HG03460 (cell line): ENCODE data around the gene USP36.
"Not testable (repeated sequence)": the region's sequence is repeated elsewhere in the genome, so short reads cannot be mapped to it uniquely, and the experiment has no call there.

Source experiments
- ATAC-seq: cut with Tn5 transposase; IDR thresholded peaks from one replicate; pipeline ENCODE4 v1.9.1; 2021; ENCODE audit not compliant: unreplicated experiment

The USP36 gene

GRCh38 chr17:78873519-78874340, 33.1 kb upstream of the USP36 start:
- ATAC-seq: no peak

DNA sequence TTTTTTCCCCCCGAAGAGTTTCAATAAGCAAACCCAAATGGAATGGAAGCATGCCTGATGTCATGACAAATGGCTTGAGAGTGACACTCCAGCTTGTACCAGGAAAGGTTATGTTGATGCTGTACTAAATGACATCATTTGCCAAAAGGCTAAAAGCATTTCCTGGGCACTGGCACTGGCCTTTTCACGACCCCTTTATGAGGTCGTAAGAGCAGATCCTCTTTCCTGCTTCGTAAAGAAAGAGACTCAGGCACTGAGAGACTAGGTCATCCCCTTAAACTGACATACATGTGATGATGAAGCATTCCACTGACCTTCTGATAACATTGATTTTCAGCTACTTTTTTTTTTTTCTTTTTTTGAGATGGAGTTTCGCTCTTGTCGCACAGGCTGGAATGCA, 31.9 kb upstream of the USP36 start:
- ATAC-seq: no peak

DNA sequence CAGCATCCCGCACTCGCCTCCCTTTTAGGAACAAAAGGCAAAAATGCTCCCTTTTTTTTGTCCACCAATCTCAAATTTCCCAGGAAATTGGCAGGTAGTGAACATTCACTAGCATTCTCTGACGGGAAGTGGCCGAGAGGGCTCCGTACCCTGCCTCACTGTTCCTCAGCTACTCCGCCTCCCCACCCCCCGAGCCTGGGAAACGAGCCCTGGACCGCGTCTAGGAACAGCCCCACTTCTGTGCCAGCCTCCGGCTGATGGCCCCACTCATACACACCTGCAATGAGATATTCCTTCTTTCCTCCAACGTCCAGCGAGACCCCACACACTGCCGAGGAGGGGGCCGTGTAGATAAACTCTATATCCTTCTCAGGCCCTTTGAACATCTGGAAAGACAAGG, 30.0 kb upstream of the USP36 start:
- ATAC-seq: no peak

DNA sequence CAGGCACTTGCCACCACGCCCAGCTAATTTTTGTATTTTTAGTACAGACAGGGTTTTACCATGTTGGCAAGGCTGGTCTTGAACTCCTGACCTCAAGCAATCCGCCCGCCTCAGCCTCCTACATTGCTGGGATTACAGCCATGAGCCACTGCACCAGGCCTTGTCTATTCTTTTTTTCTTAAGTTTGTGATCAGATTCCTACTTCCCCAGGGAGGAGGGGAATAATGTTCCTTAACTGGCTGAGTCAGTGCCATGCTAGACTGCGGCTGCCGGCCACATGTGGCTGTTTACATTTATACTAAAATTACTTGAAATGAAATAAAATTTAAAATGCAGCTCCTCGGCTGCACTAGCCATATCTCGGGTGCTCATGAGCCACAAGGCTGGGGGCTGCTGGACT, 27.8 kb upstream of the USP36 start:
- ATAC-seq: no peak

DNA sequence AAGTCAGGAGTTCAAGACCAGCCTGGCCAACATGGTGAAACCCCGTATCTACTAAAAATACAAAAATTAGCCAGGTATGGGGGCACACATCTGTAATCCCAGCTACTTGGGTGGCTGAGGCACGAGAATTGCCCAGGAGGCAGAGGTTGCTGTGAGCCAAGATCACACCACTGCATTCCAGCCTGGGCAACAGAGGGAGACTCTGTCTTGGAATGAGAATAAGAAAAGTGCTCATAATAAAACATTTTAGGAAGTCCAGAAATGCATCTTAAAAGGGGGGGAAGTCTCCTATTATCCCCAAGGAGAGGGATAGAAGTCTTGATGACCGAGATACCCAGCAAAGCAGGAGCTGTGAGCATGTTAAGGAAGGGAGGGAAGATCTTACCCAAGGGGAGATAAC, 26.4 kb upstream of the USP36 start:
- not testable (repeated sequence) for ATAC-seq

DNA sequence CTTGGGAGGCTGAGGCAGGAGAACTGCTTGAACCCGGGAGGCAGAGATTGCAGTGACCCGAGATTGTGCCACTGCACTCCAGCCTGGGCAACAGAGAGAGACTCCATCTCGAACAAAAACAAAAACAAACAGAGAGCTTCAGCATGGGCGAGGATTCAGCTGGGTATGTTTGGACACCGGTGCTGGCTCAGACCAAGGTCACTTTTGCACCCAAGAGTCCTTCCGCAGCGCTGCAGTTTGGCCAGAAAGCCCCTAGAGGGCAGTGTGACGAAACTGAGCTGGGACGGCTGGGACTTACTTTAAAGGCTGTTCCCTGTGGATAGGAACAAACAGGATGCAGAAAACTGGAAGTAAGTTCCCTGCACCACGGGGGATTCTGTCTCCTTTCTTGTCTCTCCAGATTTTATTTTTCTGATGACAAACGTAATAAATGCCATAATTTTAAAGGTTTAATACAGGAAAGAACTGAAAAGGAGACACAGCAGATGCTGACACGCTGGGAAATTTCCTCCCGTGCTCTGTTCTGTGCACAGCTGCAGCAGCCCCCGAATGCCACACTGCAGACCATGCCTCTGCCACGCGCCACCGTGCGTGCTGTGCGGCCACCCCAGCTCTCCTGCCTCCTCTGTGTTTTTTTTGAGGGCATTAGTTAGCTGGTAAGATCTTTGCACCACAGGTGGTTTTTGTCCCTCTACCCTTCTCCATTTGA, 25.2 kb upstream of the USP36 start:
- no peak for ATAC-seq

DNA sequence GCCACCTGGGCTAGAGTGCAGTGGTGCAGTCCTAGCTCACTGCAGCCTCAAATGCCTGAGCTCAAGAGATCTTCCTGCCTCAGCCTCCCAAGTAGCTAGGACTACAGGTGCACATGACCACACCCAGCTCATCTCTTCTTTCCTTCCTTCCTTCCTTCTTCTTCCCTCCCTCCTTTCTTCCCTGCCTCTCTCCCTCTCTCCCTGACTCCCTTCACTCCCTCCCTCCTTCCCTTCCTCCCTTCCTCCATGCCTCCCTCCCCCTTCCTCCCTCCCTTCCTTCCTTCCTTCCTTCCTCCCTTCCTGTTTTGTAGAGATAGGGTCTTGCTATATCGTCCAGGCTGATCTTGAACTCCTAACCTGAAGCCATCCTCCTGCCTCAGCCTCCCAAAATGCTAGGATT, 23.5 kb upstream of the USP36 start:
- ATAC-seq: no peak

DNA sequence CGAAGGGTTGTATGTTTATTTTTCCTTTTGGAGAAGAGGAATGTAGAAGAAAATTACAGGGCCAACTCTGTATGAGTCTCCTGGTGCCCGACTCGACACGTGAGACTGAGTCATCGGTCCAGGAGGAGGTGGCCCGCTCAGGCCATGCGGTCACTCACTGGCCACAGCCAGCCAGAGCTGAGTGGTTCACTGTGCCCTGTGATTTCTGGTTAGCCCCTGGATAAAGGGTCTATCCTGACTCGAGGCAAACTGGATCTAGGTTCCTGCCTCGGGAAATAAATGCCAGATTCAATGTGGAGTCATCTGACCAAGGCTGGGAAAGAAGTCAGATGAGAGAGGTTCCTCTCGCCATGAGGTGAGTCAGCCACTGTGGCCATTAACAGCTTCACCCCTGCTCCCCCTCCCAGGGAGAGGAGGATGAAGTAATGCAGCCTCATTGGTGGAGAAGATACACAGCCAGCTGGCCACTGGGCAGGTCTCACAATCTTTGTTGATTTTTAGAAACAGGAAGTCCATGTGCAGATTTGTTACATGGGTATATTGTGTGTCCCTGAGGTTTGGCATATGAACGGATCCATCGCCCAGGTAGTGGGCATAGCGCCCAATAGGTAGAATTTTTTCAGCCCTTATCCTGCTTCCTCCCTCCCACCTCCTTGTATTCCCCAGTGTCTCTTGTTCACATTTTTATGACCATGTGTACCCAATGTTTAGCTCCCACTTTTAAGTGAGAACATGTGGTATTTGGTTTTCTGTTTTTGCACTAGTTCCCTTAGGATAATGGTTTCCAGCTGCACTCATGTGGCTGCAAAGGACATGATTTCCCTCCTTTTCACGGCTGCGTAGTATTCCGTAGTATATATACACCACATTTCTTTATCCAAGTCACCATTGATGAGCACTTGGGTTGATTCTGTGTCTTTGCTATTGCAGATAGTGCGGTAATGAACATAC, 21.7 kb upstream of the USP36 start:
- no peak for ATAC-seq

- ATAC-seq: no peak
Measured at GRCh38 chr17:78861229-78861628, 20.6 kb upstream of the USP36 start.

- ATAC-seq: no peak
Measured at GRCh38 chr17:78859051-78859450, 18.4 kb upstream of the USP36 start.

- no peak for ATAC-seq
Measured at GRCh38 chr17:78857266-78857665, 16.7 kb upstream of the USP36 start.

DNA sequence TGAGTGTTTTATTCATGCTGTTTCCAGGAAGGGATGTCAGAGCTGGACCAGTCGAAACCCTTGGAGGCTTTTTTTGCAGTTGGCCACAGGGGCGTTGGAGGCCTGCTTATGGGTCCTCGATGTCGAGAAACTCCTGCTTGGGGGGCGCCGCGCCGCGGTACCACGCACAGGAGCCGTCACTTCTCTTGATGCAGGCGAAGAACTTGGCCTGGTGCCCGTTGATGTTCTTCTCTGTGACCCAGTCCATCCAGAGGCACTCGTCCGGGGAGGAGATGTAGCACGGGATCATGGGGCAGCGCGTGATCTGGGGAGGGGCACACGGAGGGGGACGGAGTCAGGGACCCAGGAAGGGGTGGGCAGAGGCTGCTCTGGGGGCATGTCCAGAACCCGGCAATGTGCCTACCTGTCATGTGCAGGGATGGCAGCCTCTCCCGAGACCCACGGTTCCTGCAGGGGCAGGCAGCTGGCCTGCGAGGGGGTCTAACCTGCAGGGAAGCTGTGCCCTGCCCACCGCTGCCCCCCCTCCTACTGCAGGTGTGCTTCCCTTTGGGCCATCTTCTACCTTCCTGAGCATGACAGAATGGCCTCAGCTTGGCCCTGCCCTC, 15.0 kb upstream of the USP36 start:
- no peak for ATAC-seq

- no peak for ATAC-seq
Measured at GRCh38 chr17:78854508-78854907, 13.9 kb upstream of the USP36 start.

GRCh38 chr17:78853926-78854394, 13.3 kb upstream of the USP36 start:
- ATAC-seq: no peak

GRCh38 chr17:78852709-78853121, 12.1 kb upstream of the USP36 start:
- no peak for ATAC-seq

DNA sequence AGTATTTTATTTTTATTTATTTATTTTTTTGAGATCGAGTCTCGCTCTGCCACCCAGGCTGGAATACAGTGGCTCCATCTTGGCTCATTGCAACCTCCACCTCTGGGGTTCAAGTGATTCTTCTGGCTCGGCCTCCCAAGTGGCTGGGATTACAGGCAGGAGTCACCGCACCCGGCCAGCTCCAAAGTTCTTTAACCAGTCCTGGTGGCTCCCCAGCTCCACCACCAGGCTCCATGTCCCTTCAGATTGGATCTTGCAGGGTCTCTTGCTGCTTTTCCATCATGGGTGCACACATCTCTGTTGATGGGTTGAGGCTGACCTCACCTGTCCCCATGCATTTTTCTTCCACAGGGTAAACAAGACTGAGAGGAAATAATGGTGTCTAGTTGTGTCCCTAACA, 8.4 kb upstream of the USP36 start:
- ATAC-seq: no peak

DNA sequence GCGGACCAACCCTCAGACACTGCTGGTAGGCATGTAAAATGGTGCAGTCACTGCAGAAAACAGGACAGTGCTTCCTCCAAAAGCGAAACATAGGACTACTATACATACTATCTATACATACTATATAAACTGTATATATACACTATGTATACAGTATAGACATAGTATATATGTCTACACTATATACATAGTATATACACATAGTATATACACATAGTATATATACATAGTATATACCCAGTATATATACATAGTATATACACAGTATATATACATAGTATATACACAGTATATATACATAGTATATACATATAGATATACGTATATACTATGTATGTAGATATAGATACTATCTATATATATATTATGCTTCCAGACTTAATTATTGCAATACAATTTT, 6.4 kb upstream of the USP36 start:
- ATAC-seq: no peak

- no peak for ATAC-seq
Measured at GRCh38 chr17:78844301-78845005, 3.8 kb upstream of the USP36 start.

DNA sequence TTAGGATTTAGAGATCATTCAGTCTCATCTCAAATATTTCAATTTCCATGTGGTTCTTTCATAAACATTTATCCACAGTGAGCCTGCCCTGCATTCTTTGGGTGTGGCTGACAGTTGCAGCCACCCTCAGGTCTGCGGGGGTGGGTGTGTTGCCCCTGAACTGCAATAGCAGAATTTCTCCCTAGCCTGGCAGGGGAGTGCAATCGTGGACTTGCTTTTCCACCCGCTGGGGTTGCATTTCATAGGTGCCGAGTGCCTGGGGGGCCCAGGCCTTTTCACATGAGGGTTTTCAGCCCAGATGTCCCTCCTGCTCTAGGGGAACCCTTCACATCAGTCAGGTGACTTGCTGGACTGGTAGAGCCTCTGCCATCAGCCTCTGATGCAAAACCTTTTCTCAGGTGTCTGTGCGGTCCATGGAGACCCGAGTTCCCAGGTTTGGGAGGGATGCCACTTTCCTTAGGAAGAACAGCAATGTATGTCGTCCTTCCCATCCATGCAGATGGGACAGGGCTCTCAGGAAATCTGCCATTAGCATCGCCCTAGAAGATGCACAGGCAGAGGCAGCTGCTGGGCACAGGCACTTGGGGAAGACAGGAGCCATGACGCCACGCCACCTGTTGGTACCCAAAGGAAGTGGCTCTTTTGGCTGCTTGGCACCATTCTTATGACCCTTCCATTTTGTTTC, 2.4 kb upstream of the USP36 start:
- no peak for ATAC-seq

DNA sequence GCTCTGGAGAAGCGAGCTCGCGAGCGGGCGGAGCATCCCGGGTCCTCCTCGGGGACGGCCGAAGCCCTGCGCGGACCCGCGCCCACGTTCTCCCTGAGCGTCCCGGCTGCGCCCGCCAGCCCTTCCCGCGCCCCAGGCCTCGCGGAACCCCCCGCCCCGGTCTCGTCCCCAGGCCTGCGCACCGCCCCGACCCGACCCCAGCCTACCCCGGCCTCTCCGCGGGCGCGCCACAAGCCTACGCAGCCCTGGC, 159 bp downstream of the USP36 start:
- no peak for ATAC-seq
